PC-9 (cell line): Measurements from ENCODE around the gene CIAO2A.

Experiments
- CTCF ChIP-seq: fragments of 200-600 bp; sonication (generic); conservative IDR thresholded peaks from 2 replicates; pipeline ENCODE4 v1.6.1; 2017; ENCODE audit warnings: mixed run types, antibody characterized with exemption, mild to moderate bottlenecking, moderate library complexity
- EZH2 ChIP-seq: fragments of 200-600 bp; sonication (generic); IDR thresholded peaks from 2 replicates; pipeline ENCODE4 v1.8.0; 2017; ENCODE audit warnings: antibody characterized with exemption, low read depth

GRCh38 chr15:64060716-64061115 is 32.9 kb downstream of the CIAO2A start:
- TF ChIP-seq CTCF (no peak), EZH2 (no peak)
